Activated gamma-delta T cell treated with anti-CD3 and anti-CD28 coated beads, Interleukin-2, amount 50 U/mL, for 16 hours (primary cell): ENCODE data around the gene ORMDL1.

Source experiments
- DNase-seq: peaks from one replicate; pipeline ENCODE4 v3.0.0-alpha.2; 2020; ENCODE audit warnings: low read depth

ORMDL1 gene

GRCh38 chr2:189783927-189784867 is at the start of gene ORMDL1, which contains the start of gene PMS1:
Gene ORMDL1 (minus strand): TSS chr2:189784339. CDS start chr2:189782595, 1,744 bp downstream.
Gene PMS1 (plus strand): TSS chr2:189784450. CDS start chr2:189791810, 7,360 bp downstream.
- DNase-seq = peak; percentile 88

GRCh38 chr2:189830510-189830909 is 46.4 kb upstream of the ORMDL1 start:
- DNase-seq = no peak

GRCh38 chr2:189829102-189829833 is 45.1 kb upstream of the ORMDL1 start:
- no peak for DNase-seq

GRCh38 chr2:189826039-189826438 is 41.9 kb upstream of the ORMDL1 start:
- DNase-seq = no peak

GRCh38 chr2:189824694-189825396 is 40.7 kb upstream of the ORMDL1 start:
- no peak for DNase-seq

GRCh38 chr2:189821953-189822748 is 38.0 kb upstream of the ORMDL1 start:
- no peak for DNase-seq

- no peak for DNase-seq
Measured at GRCh38 chr2:189819297-189819704, 35.2 kb upstream of the ORMDL1 start.

GRCh38 chr2:189818249-189819038 is 34.3 kb upstream of the ORMDL1 start:
- DNase-seq = no peak

- DNase-seq = no peak
Measured at GRCh38 chr2:189803431-189803830, 19.3 kb upstream of the ORMDL1 start.

GRCh38 chr2:189802396-189802912 is 18.3 kb upstream of the ORMDL1 start:
- DNase-seq = no peak

- DNase-seq = no peak
Measured at GRCh38 chr2:189799531-189799930, 15.4 kb upstream of the ORMDL1 start.

- DNase-seq = no peak
Measured at GRCh38 chr2:189799030-189799331, 14.8 kb upstream of the ORMDL1 start.

- no peak for DNase-seq
Measured at GRCh38 chr2:189798312-189799029, 14.3 kb upstream of the ORMDL1 start.

GRCh38 chr2:189797902-189798301 is 13.8 kb upstream of the ORMDL1 start:
- DNase-seq = no peak

GRCh38 chr2:189794310-189794709 is 10.2 kb upstream of the ORMDL1 start:
- no peak for DNase-seq

- no peak for DNase-seq
Measured at GRCh38 chr2:189791338-189792042, 7.4 kb upstream of the ORMDL1 start.

GRCh38 chr2:189783451-189783926 is 650 bp downstream of the ORMDL1 start:
- no peak for DNase-seq

GRCh38 chr2:189782221-189782671 is 1.9 kb downstream of the ORMDL1 start:
- no peak for DNase-seq

GRCh38 chr2:189772212-189772611 is 11.9 kb downstream of the ORMDL1 start:
- DNase-seq = no peak
